Measurements from ENCODE around the gene SYTL2.

- no peak for TF ChIP-seq CTCF (IDR thresholded peaks at IDR 0.05)
- TF ChIP-seq POLR2A (IDR thresholded peaks at IDR 0.05), result no peak
Measured at GRCh38 chr11:85795712-85796487, 15.0 kb downstream of the SYTL2 start.

All from right lobe of liver (tissue), 4 donors.